AG04449 (cell line): Measurements from ENCODE around the gene USP36.
"Not testable (repeated sequence)": the region's sequence is repeated elsewhere in the genome, so short reads cannot be mapped to it uniquely, and the experiment has no call there.

ENCODE experiments used
- CTCF ChIA-PET: fragments of 350-600 bp; formaldehyde crosslinking; extraction: SDS; loops from one replicate; lab custom pipeline; 2021; ENCODE audit warnings: antibody characterized with exemption; lab: Yijun Ruan, JAX
- POLR2A ChIA-PET: fragments of 400-600, 350-600 bp; formaldehyde crosslinking; extraction: SDS; loops from one replicate; lab custom pipeline; 2020; ENCODE audit warnings: antibody characterized with exemption, inconsistent platforms; lab: Yijun Ruan, JAX
- DNase-seq: peaks from one replicate; pipeline ENCODE4 v3.0.0-alpha.2; 2010; ENCODE audit warnings: low read depth, low spot score
- H3K4me3 ChIP-seq: 2 replicates; pipeline ENCODE4 v1.5.1; 2011; ENCODE audit warnings: low read depth, mild to moderate bottlenecking, control low read depth, low read length
- TF ChIP-seq, protein P1 (sequence below): IDR thresholded peaks from one replicate; pipeline ENCODE4 v1.5.1; 2011; ENCODE audit warnings: mild to moderate bottlenecking, moderate library complexity, low read length, control low read depth, inconsistent platforms; ENCODE audit not compliant: insufficient read depth; ENCODE audit errors: missing control alignments

USP36 gene

DNA sequence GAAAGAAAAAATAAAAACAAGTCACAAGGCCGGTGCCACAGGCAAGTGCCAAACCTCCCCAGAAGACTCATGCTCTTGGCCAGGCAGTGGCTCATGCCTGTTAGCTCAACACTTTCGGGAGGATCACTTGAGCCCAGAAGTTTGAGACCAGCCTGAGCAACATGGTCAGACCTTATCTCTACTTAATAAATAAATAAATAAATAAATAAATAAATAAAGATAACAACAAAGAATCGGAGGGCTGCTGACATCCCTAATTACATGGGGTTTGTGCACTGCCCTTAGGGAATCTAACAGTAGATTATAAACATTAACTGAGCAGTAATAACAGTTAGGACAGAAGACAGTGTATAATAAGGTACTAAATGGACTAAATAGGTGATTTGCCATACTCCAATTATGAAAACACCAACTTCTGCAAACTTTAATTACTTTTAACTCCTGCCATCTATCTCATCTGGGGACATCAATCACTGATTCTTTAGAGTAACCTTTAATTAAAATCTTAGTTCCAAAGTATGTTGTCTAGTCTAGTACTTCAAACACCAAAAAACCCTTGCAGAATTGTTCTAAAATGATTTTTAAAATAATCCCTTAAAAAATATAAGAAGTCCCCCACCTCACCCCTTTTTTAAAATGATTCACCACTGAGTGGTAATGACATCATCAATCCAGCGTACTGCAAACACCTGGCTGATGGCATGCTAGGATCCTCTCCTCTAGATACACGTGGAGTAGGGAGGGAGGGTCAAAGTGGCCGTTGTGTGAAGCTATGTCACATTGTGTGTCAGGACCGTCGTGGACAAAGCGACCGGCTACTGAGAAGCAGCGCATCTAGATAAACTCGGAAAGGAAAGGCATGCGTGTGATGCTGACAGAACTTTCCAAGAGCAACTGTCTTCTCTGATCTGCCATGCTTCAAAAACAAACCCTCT is 87.0 kb downstream of the USP36 start:
- TF ChIP-seq, protein P1, sequence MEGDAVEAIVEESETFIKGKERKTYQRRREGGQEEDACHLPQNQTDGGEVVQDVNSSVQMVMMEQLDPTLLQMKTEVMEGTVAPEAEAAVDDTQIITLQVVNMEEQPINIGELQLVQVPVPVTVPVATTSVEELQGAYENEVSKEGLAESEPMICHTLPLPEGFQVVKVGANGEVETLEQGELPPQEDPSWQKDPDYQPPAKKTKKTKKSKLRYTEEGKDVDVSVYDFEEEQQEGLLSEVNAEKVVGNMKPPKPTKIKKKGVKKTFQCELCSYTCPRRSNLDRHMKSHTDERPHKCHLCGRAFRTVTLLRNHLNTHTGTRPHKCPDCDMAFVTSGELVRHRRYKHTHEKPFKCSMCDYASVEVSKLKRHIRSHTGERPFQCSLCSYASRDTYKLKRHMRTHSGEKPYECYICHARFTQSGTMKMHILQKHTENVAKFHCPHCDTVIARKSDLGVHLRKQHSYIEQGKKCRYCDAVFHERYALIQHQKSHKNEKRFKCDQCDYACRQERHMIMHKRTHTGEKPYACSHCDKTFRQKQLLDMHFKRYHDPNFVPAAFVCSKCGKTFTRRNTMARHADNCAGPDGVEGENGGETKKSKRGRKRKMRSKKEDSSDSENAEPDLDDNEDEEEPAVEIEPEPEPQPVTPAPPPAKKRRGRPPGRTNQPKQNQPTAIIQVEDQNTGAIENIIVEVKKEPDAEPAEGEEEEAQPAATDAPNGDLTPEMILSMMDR, result no peak
- ChIA-PET CTCF (interaction anchor here (0.8 to 1.6 kb wide), 2 partner anchors 11 to 45 kb away, joined by 3 read pairs; no protein-coding TSS in a partner anchor), POLR2A (no interaction called here)
- H3K4me3 ChIP-seq, result no peak overlapping the region
- no peak for DNase-seq

DNA sequence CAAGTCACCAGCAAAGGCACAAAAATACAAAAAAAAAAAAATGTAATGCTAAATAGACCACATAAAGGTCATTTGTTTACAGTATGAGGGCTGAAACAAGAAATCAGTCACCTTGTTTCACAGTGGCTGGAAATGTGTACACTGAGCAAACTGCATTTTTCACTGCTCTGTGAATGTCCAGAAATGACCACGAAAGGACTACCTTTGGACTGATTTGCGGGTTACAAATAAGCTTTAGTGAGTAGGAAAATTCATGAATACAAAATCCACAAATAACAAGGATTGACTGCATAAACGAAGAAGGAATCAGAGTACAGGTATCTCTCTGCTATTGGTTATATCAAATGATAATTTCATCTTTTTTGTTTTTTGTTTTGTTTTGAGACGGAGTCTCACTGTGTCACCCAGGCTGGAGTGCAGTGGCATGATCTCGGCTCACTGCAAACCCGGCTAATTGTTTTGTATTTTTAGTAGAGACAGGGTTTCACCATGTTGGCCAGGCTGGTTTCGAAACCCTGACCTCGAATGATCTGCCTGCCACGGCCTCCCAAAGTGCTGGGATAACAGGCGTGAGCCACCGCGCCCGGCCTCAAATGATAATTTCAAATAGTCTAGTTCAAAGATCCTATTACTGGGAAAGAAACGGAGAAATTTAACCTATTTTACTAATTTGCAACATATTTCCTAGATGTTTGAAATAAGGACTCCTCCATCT is 89.0 kb downstream of the USP36 start:
- POLR2A ChIA-PET, result no interaction called here
- no peak for DNase-seq
- TF ChIP-seq, protein P1, result no peak
- no peak overlapping the region for H3K4me3 ChIP-seq
- CTCF ChIA-PET, result interaction anchor here (0.8 kb wide), 1 partner anchor 11 kb away, joined by 3 read pairs; no protein-coding TSS in a partner anchor

DNA sequence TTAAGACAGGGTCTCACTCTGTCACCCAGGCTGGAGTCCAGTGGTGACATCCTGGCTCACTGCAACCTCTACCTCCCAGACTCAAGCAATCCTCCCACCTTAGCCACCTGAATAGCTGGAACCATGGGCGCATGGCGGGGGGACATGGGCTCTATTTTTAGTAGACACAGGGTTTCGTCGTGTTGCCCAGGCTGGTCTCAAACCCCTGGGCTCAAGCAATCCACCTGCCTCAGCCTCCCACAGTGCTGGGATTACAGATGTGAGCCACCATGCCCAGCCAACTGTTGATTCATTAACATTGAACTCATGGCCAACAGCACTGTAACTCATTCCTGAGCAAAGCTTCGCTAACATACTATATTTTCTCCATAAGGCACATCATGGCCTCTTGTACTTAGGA is 89.6 kb downstream of the USP36 start:
- H3K4me3 ChIP-seq, CTCF ChIA-PET: not testable (repeated sequence)

DNA sequence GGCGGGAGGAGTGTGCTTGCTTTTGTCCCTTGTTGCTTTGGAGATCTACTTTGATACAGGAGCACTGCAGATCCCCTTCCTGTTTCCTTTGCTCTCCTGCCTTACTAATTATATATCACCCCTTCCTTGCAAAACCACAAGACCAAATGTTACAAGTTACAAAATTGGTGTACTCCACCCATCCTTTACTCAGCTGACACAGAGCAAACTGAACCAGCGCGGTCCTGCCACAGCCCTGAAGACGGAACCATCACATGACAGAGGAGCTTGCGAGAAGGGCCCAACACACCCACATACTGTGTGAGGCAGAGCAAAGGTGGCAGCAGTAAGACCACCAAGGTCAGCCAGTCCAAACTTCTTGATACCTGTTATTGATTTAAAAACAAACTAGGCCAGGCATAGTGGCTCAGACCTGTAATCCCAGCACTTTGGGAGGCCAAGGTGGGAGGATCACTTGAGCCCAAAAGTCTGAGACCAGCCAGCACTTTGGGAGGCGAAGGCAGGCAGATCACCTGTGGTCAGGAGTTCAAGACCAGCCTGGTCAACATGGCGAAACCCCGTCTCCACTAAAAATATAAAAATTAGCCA is 91.8 kb downstream of the USP36 start:
- H3K4me3 ChIP-seq, result no peak overlapping the region
- CTCF ChIA-PET, result interaction anchor here (0.7 to 3.2 kb wide), 3 partner anchors 10 to 252 kb away, joined by 3 to 27 read pairs (median 3); no protein-coding TSS in a partner anchor
- POLR2A ChIA-PET, result no interaction called here
- TF ChIP-seq, protein P1, result no peak
- no peak for DNase-seq

More for the DNA sequence above, 89.6 kb downstream of the USP36 start:
- DNase-seq, POLR2A ChIA-PET: not testable (repeated sequence)

DNA sequence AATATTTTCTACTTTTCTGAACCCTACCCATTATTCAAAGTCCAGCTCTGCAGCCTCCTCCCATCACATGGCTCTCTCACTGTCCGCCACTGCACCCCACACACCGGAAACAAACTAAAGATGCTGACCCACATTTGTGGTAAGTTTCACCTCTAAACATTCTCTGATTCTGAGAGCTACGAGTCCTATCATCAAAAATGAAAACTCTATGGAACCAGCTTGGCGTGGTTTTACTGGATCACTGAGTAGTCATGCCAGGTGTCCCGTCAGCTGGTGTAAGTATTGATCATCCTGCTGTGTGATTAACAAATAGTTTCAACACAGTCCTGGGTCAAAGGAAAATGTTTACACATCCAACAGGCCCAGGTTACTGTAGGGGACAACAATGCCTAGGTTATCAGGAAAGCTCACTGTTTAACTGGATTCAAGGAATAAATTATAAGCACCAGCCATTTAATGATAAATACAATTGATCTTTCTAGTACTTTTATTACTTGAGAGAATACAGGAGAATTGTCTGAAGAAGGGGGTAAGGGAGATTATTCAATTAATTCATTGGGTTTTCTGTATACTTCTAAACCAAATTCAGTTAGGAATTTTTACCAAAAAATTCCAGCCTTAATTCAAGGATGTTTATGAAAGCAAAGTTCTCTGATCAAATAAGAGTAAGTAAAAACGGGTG is 92.4 kb downstream of the USP36 start:
- TF ChIP-seq, protein P1, result no peak
- DNase-seq, result no peak
- no peak overlapping the region for H3K4me3 ChIP-seq
- ChIA-PET POLR2A (interaction anchor here (0.6 kb wide), 1 partner anchor 17 kb away, joined by 3 read pairs; no protein-coding TSS in a partner anchor), CTCF (interaction anchor here (0.9 to 3.2 kb wide), 3 partner anchors 40 to 251 kb away, joined by 3 to 27 read pairs (median 18); no protein-coding TSS in a partner anchor)

DNA sequence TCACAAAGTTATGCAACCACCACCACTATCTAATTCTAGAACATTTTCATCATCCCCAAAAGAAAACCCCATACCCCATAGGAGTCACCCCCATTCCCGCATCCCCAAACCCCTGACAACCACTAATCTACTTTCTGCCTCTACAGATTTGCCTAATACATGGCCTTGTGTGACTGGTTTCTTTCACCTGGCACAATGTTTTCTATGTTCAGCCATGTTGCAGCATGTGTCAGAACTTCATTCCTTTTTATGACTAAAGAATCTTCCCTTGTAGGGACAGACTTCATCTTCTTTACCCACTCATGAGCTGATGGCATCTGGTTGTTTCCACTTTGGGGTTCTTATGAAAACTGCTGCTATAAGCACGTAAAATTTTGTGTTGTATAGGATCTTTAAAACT is 93.1 kb downstream of the USP36 start:
- POLR2A ChIA-PET, result no interaction called here
- no peak for DNase-seq
- TF ChIP-seq, protein P1, result no peak
- H3K4me3 ChIP-seq, result no peak overlapping the region
- CTCF ChIA-PET, result interaction anchor here (0.8 to 3.2 kb wide), 9 partner anchors 8 to 251 kb away, joined by 3 to 27 read pairs (median 6); no protein-coding TSS in a partner anchor
